Measurements from ENCODE around the gene ERAS.
"Not testable (repeated sequence)": the region's sequence is repeated elsewhere in the genome, so short reads cannot be mapped to it uniquely, and the experiment has no call there.

ERAS gene

GRCh38 chrX:48833542-48834138 is 7.3 kb downstream of the ERAS start:
- no peak for DNase-seq

- DNase-seq = no peak
Measured at GRCh38 chrX:48834383-48834709, 8.0 kb downstream of the ERAS start.

- DNase-seq = no peak
Measured at GRCh38 chrX:48835524-48836329, 9.4 kb downstream of the ERAS start, which contains the start of gene PCSK1N. PCSK1N (minus strand) TSS chrX:48835610; CDS start chrX:48835532, 78 bp downstream.

GRCh38 chrX:48839686-48840085 is 13.4 kb downstream of the ERAS start:
- DNase-seq = no peak

- no peak for DNase-seq
Measured at GRCh38 chrX:48848847-48849246, 22.5 kb downstream of the ERAS start.

- DNase-seq = no peak
Measured at GRCh38 chrX:48852857-48853256, 26.5 kb downstream of the ERAS start.

GRCh38 chrX:48853494-48853893 is 27.2 kb downstream of the ERAS start:
- DNase-seq = not testable (repeated sequence)

- DNase-seq = not testable (repeated sequence)
Measured at GRCh38 chrX:48854121-48854804, 27.9 kb downstream of the ERAS start.

GRCh38 chrX:48854898-48855297 is 28.6 kb downstream of the ERAS start:
- no peak for DNase-seq

GRCh38 chrX:48864210-48864609 is 37.9 kb downstream of the ERAS start:
- no peak for DNase-seq

GRCh38 chrX:48872017-48872416 is 45.7 kb downstream of the ERAS start:
- DNase-seq = not testable (repeated sequence)

- DNase-seq = not testable (repeated sequence)
Measured at GRCh38 chrX:48876944-48877343, 50.6 kb downstream of the ERAS start.
